ENCODE results near the gene FNDC8. TPM values are rescaled to one million over a fixed set of nuclear protein-coding genes. Genes with fewer than 3 reads are reported as not detected.
"Not testable (repeated sequence)": the region's sequence is repeated elsewhere in the genome, so short reads cannot be mapped to it uniquely, and the experiment has no call there.

Gene FNDC8
- total RNA-seq, 1 experiment from 2014 or later = not detected

GRCh38 chr17:35132099-35132498 is 10.7 kb downstream of the FNDC8 start:
- in situ Hi-C loops (cut with HindIII; ENCODE audit: low pct_unique_long_range_greater_than_20kb, low sequenced_read_pairs) = no loop called here
- no peak for DNase-seq (ENCODE audit: low read depth)

DNA sequence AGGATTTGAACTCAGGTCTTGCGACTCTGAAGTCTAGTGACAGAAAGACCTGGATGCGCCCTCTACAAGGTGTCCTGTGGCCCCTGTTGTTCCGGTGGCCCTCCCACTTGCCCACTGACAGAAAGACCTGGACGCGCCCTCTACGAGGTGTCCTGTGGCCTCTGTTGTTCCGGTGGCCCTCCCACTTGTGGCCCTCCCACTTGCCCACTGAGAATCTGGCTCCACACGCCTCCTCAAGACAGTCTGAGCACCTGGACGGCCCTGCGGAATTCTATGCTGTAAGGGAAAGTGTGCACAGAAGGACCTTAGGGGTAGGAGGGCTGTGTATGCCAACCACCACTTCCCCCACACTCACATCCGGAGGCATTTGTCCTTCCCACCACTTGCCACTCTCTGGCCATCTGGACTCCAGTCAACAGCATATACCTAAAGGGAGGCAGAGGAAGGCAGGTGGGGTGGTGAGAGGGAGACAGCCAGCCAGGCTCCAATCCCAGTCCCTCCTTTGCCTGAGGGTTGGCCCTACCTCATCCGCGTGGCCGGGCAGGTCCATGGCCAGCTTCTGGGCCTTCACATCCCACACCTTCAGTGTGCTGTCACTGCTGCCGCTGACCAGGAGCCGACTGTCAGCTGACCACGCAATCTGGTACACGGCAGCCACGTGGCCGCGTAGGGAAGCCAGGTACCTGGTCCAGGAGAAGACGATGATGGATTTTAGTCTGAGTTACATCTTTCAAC is 11.6 kb downstream of the FNDC8 start:
- no peak for DNase-seq (ENCODE audit: low read depth)
- in situ Hi-C loops (cut with HindIII; ENCODE audit: low pct_unique_long_range_greater_than_20kb, low sequenced_read_pairs) = no loop called here

- no peak for DNase-seq (ENCODE audit: low read depth)
- in situ Hi-C loops (cut with HindIII; ENCODE audit: low pct_unique_long_range_greater_than_20kb, low sequenced_read_pairs) = no loop called here
Measured at GRCh38 chr17:35135322-35135721, 13.9 kb downstream of the FNDC8 start.

GRCh38 chr17:35138218-35138617 is 16.8 kb downstream of the FNDC8 start:
- in situ Hi-C loops (cut with HindIII; ENCODE audit: low pct_unique_long_range_greater_than_20kb, low sequenced_read_pairs) = no loop called here
- DNase-seq (ENCODE audit: low read depth) = no peak

DNA sequence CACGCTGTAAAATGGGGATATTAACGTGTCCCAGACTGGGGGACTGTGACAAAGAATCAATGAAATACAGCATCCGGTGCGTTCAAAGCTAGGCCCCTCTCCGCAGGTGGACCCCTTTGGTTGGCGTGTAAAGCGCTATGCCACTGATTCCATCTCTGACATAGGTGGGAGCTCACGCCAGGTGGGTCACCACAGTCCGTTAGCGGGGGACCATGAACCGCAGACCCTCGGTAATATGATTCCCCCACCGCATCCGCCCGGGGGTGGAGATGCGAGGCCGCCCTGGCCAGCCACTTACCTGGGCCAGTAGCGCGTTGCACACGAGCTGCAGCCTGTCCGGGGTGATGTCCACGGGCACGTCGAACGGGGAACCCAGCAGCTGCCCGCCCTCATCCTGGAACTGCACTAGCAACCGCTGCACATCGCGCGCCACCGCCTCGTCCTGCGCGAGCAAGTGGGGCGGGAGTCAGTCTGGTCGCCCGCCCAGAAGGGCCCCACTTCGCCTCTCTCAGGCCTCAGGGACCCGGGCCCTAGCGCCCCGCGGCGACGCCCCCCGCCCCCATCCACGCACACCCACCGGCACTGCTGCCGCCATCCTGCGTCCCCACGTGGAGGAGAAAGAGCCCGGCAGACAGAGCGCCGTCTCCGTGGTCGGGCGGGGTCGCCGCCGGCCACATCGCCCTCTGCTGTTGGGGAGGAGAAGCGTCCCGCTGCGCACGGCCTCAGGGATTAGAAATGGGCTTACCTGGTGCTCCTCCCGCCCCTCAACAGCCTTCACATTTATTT is 20.5 kb downstream of the FNDC8 start, which contains the start of gene NLE1:
Gene NLE1 (minus strand): TSS at position 623 of the 786 bp plus-strand sequence. CDS start 28 bp downstream, at position 595.
- DNase-seq (ENCODE audit: low read depth) = peak; percentile 73
- in situ Hi-C loops (cut with HindIII; ENCODE audit: low pct_unique_long_range_greater_than_20kb, low sequenced_read_pairs) = no loop called here

DNA sequence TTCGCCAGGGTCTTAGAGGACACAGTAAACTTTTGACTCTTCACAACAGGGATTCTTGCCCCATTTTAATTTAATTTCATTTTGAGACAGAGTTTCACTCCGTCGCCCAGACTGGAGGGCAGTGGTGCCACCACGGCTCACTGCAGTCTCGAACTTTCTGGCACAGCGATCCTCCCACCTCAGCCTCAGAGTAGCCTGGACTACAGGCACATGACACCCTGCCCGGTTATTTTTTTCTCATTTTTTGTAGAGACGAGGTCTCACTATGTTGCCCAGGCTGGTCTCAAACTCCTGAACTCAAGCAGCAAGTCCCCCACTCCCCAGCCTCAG is 21.0 kb downstream of the FNDC8 start:
- in situ Hi-C loops (cut with HindIII; ENCODE audit: low pct_unique_long_range_greater_than_20kb, low sequenced_read_pairs) = no loop called here
- DNase-seq (ENCODE audit: low read depth) = no peak

DNA sequence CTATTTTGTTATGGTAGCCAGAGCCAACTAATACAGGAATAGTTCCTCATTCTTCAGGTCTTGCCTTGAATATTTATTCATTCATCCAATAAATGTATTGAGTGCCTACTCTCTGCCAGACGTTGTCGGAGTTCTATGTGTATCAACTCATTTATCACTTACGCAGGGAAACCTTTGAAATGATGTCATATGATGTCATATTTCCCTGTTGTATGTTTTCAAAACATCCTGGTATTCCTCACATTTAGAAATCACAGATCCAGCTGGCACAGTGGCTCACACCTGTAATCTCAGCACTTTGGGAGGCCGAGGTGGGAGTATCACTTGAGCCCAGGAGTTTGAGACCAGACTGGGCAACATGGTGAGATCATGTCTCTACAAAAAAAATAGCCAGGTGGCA is 23.4 kb downstream of the FNDC8 start:
- DNase-seq (ENCODE audit: low read depth) = no peak
- in situ Hi-C loops (cut with HindIII; ENCODE audit: low pct_unique_long_range_greater_than_20kb, low sequenced_read_pairs) = no loop called here

- DNase-seq (ENCODE audit: low read depth) = no peak
- in situ Hi-C loops (cut with HindIII; ENCODE audit: low pct_unique_long_range_greater_than_20kb, low sequenced_read_pairs) = no loop called here
Measured at GRCh38 chr17:35146214-35146833, 24.9 kb downstream of the FNDC8 start.

DNA sequence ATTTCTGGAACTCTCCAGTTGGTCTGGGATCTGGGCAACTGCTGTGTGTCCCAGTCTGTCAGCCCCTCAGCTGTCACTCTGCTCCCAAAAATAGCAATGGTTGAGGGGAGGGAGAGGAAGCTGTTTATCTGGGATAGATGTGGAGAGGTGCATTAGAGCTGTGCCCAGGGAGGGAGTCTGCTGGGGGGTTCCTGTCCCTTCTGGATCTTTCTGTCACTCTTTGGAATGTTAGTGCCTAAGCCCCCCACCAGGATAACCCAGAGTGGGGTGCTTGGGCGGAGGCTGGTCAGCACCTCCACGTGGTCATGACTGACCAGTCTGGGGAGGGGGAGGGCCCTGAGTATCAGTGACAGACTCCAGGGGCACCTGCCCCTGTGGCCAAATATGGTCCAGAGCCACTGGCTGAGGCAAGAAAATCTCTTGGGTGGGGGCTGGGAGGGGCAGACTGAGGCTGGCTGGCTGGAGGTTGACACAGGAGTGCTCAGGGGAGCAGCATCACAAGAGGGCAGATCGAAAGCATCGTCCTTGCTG is 26.0 kb downstream of the FNDC8 start, which contains the start of gene UNC45B:
Gene UNC45B (plus strand): TSS at position 443 of the 531 bp plus-strand sequence. CDS start 447 bp downstream, outside the sequence.
- no peak for DNase-seq (ENCODE audit: low read depth)
- in situ Hi-C loops (cut with HindIII; ENCODE audit: low pct_unique_long_range_greater_than_20kb, low sequenced_read_pairs) = no loop called here

GRCh38 chr17:35148144-35148543 is 26.7 kb downstream of the FNDC8 start:
- DNase-seq (ENCODE audit: low read depth) = no peak
- in situ Hi-C loops (cut with HindIII; ENCODE audit: low pct_unique_long_range_greater_than_20kb, low sequenced_read_pairs) = no loop called here

GRCh38 chr17:35149941-35150340 is 28.5 kb downstream of the FNDC8 start:
- DNase-seq (ENCODE audit: low read depth) = no peak
- in situ Hi-C loops (cut with HindIII; ENCODE audit: low pct_unique_long_range_greater_than_20kb, low sequenced_read_pairs) = no loop called here

GRCh38 chr17:35151080-35151479 is 29.7 kb downstream of the FNDC8 start:
- in situ Hi-C loops (cut with HindIII; ENCODE audit: low pct_unique_long_range_greater_than_20kb, low sequenced_read_pairs); DNase-seq (ENCODE audit: low read depth): not testable (repeated sequence)

DNA sequence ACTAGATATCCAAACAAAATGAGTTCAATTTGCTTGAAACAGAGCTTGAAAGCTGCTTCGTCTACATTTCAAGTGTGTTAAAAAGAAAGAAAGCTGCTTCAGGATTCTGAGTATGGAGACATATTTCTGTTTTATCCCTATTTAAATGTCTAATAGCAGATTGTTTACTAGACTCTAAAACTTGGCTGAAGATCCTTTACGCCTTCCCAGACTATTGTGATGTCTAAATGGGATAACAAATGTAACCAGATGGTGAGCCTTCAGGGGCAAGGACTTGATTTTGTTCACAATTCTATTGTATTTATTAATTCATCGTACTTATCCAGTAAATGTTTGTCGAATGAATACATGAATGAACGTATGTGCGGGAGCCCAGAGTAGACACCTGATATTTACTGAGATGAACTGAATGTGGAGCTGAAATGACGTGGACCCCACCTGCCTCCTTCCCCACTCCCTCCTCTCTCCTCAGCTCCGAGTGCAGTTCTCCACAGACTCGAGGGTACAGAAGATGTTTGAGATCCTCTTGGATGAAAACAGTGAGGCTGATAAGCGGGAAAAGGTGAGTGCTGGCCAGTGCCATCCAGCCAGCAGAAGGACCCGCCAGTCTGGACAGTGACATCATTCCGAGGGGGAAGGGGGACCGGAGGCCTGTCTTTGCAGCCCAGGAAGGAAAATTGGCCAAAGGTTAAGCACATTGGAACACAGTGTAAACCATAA is 31.2 kb downstream of the FNDC8 start:
- in situ Hi-C loops (cut with HindIII; ENCODE audit: low pct_unique_long_range_greater_than_20kb, low sequenced_read_pairs) = no loop called here
- no peak for DNase-seq (ENCODE audit: low read depth)

GRCh38 chr17:35154196-35155165 is 33.1 kb downstream of the FNDC8 start:
- in situ Hi-C loops (cut with HindIII; ENCODE audit: low pct_unique_long_range_greater_than_20kb, low sequenced_read_pairs) = no loop called here
- no peak for DNase-seq (ENCODE audit: low read depth)

GRCh38 chr17:35155246-35155645 is 33.8 kb downstream of the FNDC8 start:
- no peak for DNase-seq (ENCODE audit: low read depth)
- in situ Hi-C loops (cut with HindIII; ENCODE audit: low pct_unique_long_range_greater_than_20kb, low sequenced_read_pairs) = no loop called here

DNA sequence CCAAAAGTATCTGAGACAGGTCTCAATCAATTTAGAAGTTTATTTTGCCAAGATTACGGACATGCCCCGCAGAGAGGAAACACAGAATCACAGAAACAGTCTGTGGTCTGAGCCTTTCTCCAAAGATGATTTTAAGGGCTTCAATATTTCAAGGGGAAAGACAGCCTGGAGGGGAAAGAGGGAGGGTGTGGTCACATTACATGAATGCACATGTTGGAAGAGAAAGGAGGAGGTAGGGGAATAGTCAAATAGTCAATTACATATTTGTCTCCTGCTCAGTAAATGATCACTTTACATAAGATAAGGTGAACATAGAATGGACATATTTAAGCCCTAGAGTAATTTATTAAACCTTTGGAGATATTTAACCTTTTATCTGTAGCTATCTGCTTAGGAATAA is 38.5 kb downstream of the FNDC8 start:
- no peak for DNase-seq (ENCODE audit: low read depth)
- in situ Hi-C loops (cut with HindIII; ENCODE audit: low pct_unique_long_range_greater_than_20kb, low sequenced_read_pairs) = no loop called here
